Glomerular visceral epithelial cell (primary cell): ENCODE measurements around the gene REM2.

ENCODE experiments used
- DNase-seq: peaks from one replicate; pipeline ENCODE4 v3.0.0-alpha.2; 2016; ENCODE audit errors: extremely low spot score

Gene REM2

DNA sequence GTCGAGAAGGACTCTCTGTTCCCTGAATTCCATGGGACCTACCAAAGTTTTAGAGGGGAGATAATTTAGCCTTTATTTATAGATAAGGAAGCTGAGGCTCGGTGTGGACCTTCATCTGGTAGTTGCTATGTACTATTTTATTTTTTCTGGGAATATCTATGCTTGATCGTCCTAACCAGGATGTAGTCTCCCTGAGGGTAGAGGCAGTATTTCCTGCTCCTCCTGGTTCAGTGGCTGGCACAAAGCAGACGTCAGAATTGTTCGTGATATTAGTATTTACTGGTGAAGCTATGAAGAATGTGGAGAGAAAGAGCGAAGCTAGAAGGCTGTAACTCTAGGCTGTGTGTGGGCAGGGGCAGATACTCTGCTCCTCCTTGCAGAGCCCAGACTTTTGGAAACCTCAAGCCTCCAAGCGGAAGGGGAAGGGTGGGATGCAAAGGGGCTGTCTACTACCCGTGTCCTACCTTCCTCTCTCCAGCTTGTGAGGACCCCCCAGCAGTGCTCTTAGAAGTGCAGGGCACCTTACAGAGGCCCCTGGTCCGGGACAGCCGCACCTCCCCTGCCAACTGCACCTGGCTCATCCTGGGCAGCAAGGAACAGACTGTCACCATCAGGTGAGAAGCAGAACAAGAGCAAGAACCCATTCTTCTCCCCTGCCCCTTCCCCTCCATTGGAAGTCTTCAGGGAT is 10.0 kb upstream of the REM2 start:
- DNase-seq: no peak

DNA sequence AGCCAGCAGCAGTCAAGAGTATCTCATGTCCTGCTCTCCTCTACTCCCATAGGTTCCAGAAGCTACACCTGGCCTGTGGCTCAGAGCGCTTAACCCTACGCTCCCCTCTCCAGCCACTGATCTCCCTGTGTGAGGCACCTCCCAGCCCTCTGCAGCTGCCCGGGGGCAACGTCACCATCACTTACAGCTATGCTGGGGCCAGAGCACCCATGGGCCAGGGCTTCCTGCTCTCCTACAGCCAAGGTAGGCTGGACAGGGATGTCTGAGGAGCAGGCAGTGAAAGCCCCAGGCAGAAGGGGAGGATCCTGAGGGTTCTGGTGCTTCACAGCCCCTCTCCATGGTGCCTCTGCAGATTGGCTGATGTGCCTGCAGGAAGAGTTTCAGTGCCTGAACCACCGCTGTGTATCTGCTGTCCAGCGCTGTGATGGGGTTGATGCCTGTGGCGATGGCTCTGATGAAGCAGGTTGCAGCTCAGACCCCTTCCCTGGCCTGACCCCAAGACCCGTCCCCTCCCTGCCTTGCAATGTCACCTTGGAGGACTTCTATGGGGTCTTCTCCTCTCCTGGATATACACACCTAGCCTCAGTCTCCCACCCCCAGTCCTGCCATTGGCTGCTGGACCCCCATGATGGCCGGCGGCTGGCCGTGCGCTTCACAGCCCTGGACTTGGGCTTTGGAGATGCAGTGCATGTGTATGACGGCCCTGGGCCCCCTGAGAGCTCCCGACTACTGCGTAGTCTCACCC is 7.8 kb upstream of the REM2 start:
- DNase-seq: no peak

DNA sequence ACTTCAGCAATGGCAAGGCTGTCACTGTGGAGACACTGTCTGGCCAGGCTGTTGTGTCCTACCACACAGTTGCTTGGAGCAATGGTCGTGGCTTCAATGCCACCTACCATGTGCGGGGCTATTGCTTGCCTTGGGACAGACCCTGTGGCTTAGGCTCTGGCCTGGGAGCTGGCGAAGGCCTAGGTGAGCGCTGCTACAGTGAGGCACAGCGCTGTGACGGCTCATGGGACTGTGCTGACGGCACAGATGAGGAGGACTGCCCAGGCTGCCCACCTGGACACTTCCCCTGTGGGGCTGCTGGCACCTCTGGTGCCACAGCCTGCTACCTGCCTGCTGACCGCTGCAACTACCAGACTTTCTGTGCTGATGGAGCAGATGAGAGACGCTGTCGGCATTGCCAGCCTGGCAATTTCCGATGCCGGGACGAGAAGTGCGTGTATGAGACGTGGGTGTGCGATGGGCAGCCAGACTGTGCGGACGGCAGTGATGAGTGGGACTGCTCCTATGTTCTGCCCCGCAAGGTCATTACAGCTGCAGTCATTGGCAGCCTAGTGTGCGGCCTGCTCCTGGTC is 7.2 kb upstream of the REM2 start:
- DNase-seq: no peak

DNA sequence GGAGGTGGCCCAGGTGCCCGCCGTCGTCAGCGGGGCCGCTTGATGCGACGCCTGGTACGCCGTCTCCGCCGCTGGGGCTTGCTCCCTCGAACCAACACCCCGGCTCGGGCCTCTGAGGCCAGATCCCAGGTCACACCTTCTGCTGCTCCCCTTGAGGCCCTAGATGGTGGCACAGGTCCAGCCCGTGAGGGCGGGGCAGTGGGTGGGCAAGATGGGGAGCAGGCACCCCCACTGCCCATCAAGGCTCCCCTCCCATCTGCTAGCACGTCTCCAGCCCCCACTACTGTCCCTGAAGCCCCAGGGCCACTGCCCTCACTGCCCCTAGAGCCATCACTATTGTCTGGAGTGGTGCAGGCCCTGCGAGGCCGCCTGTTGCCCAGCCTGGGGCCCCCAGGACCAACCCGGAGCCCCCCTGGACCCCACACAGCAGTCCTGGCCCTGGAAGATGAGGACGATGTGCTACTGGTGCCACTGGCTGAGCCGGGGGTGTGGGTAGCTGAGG is 6.0 kb upstream of the REM2 start:
- DNase-seq: no peak

DNA sequence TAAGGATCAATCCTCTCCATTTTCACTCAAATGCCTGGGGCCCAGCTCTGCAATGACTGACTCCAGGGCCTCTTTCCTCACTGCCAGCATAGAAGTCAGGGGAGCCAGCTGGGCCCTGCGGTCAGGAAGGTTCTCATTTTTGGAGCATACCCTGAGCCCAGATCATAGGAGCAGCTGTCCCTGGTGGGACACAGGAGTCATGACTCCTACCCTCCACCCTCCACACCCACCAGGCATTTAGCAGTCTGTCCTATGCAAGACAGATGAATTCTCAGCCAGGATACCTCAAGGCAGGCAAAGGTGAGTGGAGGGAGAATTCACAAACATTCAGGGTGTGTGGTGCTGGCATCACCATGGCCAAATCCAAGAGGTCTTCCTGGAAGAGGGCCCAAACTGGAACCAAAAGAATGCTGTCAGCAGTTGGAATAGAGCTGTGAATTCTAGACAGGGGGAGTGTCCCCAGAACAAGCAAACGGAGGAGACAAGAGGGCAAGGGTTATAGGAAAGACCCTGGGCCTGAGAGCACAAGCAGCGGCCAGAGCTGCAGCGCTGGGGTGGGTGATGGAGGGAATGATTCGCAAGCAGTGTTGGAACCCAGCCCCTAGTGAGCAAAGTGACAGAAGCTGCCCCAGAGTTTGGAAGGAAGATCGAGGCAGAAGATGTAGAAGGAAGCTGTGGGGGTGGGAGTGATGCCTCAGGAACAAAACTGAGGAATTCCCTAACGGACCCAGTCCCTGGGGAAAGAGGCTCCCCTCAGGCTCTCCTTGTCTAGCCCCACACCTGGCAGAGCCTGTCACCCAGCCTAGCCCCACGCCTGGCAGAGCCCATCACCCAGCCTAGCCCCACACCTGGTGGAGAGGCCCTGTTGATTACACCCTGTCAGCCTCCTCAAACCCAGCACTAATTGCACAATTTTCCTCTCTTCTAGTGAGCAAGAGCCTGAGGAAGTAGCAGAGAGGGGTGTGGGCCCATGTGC is 4.5 kb upstream of the REM2 start:
- DNase-seq: no peak

DNA sequence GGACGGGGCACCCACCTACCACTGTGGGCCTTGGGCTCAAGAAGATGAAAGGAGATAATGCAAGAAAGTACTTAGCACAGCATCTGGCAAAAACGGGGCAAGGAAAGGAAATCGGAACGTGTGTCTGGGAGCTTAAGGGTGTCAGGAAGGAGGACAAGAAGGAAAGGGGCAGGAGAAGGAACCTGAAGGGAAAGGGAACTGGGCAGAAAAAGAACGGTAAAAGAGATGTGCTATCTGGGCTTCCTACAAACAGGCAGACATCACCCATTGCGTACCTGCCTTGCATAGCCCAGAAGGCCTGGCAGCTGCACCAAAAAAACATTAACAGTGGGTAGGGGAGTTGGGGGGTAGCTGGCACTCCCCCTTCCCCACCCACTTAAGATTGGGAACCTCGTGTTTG is 958 bp upstream of the REM2 start:
- DNase-seq: no peak

DNA sequence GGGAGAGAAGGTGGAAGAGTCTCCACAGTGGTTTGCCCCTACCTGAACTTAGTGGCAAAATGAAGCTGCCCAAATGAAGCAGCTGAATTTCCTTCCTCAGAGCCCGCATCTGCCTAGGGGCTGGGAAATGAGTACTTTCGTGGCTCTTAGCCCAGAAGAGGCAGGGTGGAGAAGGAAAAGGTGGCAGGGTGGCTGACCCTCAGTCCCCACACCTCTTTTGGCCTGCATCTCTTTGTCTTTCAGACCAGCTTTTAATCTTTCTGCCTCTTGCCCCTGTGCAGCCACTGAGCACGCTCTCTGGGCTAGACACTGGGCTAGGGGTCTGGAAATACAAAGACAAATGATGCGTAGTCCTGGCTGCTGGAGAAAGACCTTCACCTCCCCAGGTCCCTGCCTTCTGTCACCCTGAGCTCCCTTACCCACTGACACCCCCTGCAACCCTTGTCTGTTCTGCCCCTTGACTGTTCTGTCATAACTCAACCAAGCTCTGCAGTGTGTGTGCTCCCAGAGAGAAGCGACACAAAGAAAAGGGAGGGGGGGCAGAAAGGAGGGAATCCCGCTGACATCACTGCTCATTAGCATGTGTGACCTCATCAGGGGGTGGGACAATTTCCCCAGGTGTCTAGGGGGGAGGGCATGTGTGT is 371 bp upstream of the REM2 start:
- peak; percentile 56 for DNase-seq

DNA sequence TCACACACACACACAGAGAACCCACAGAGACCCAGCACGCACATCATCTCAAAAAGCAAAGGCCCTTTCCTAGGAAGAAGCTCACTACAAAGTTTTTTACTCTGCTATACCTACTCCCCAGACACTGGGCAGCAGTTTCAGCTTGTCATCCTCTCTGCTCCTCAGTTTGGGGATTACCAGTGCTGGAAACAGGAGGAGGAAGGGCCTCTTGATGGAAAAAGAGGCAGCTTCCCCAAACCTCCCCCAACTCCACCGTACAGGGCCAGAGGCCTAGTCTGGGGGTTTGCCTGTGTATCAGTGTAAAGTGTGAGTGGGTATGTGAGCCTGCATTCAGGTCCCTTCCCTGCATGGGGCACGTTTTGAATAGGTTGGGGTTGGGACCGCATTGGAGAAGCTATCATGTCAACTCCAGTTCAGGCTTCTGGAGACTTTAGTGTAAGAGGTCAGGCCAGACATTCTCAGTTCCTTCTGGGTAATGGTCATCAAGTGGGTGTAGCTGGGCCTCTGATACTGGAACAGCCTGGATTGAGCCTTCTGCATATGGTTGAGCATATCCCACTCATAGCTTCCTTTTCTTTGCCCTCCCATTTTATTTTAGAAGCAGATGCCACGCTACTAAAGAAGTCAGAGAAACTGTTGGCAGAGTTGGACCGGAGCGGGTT is 1.2 kb downstream of the REM2 start:
- no peak for DNase-seq

DNA sequence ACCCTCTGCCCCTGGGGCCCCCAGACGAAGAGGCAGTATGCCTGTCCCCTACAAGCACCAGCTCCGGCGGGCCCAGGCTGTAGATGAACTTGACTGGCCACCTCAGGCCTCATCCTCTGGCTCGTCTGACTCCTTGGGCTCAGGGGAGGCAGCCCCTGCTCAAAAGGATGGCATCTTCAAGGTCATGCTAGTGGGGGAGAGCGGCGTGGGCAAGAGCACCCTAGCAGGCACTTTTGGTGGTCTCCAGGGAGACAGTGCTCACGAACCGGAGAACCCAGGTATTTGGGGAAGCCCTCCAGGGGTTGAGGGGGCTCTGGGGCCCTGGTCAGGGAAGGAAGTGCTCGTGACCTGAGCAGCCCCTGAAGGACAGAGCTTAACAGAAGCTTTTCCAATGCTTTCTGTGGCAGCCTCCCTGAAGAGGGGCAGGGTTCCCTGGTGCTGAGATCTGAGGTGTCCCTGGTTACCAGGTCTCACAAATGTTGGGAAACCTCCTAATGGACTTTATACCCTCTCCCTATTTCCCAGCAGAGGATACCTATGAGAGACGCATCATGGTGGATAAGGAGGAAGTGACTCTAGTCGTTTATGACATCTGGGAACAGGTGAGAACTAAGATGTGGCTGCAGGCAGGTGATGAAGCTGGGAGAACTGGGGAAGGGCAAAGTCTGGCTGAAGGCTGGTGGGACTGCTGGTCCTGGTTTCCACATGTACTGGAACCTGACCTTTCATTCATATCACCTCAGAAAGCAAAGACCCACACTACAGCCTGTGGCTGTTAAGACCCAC is 1.9 kb downstream of the REM2 start:
- no peak for DNase-seq

DNA sequence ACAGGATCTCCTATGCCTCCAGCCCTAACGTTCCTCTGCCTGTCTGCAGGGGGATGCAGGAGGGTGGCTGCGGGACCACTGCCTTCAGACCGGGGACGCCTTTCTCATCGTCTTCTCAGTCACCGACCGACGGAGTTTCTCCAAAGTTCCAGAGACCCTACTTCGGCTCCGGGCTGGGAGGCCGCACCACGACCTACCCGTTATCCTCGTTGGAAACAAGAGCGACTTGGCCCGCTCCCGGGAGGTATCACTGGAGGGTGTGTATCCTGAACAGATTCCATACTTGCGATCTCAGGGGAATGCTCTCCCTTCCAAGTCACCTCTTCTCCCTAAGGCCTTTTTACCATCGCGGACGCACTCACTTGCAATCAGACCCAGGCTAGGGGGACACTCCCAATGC is 3.0 kb downstream of the REM2 start:
- DNase-seq: no peak

DNA sequence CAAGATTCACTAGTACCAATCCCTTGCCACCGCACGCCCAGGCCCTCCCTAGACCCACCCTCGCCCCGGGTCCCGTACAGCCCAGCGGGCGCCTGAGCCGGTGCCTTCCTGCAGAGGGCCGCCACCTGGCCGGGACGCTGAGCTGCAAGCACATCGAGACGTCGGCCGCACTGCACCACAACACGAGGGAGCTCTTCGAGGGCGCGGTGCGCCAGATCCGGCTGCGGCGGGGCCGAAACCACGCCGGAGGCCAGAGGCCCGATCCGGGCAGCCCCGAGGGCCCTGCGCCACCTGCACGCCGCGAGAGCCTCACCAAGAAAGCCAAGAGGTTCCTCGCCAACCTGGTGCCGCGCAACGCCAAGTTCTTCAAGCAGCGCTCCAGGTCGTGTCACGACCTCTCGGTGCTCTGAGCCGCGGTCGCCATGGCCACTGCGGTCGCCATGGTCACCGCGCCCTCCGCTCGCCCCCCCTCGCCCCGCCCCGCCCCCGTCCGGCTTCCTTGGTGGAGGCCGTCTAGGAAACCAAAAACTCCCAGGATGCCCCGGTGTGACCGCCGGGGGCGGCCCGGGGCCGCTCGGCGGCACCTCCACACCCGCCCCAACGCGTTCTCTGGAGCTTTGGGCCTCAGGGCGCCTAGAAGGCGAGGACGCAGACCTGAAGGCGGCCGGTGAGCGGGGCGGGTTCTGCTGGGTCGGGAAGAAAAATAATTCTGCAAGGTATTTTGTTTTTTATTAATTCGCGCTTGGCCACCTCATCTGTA is 3.7 kb downstream of the REM2 start:
- peak; percentile 70 for DNase-seq

DNA sequence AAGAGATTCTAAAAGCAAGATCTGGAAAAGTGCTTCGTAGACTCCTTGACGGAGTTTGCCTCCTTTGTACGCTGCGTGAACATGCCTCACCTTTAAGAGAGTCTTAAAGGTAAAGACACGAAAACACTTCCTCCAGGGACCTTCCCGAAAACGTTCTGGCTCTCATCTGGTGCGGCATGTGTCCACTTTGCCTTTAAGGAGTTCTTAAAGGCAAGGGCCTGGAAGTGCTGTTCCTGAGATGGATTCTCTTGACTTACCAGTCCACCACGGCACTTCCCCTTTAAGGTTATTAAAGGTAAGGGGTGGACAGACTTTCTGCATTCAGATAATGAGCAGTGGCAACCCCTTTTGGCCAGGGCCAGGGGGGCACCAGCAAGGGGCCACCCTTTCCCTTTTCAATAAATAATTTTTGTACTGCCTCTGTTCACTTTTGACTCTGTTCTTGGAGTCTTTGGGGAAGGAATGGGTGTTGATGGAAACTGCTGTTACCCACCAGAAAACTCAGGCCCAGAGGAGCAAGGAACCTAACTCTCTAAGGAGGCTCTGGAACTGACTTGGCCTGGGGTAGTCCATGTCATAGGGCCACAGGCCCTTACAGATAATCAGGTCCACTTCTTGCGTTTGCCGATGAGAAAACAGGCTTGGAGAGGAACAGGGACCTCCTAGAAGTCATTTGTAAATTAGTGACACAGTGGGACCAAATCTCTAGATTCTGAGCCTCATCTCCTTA is 4.4 kb downstream of the REM2 start:
- DNase-seq: peak; percentile 90

DNA sequence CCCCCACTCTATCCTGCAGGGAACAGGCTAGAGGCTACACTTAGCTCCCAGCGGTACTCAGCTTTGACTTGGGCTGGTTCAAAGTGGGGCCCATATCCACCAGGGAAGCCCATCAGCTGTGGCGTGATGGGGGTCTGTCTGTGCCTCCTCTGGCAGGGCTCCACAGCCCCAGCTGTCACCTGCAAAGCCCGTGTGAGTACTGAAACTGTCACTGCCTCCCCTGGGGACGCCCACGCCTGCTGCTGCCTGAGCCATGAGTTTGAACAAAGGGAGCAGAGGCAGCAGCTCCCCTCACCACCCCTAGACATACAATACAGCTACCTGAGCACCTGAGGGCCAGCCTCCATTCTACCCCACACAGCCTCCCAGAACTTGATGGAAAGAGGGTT is 5.0 kb downstream of the REM2 start:
- no peak for DNase-seq

DNA sequence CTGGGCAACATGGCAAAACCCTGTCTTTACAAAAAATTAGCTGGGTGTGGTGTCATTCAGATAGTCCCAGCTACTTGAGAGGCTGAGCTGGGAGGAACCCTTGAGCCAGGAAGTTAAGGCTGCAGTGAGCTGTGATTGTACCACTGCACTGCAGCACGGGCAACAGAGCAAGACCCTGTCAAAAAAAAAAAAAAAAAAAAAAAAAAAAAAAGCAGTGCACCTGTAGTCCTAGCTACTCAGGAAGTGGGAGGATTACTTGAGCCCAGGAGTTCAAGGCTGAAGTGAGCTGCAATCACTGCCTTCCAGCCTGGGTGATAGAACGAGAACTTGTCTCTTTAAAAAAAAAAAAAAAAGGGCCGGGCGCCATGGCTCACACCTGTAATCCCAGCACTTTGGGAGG is 5.6 kb downstream of the REM2 start:
- DNase-seq: no peak

DNA sequence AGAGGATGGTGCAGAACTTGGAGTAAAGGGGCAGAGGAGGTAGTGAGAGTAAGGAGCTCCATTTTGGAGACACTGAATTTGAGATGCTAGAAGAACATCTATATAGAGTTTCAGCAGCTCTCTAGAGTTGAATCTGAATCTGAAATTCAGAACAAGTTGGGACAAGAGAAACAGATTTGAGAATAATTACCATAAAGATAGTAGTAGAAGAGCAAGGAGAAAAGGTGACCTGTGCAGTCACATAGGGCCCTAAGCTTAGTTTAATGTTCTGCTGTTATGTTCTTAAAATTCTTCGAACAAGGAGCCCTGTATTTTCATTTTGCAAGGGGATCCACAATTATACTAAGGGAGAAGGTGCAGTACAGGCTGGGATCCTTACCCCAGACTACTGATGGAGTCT is 7.4 kb downstream of the REM2 start:
- no peak for DNase-seq

DNA sequence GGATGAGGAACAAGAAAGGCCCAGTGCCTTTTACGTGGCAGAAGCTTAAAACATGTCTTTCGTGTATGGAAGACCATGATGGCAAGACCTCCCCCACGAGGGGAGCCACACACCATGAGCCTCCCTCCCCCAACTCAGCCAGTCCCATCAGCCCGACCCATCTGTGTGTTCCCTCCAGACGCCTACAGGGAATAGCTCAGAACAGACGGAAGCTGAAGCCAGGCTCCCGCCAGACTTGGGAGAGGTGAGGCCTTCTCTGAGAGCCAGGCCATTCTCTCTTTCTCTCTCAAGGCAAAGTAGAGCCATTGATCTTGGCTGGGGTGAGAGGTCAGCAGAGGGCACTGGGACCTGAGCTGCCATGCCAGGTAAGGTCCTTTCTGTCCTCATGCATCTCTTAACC is 9.5 kb downstream of the REM2 start:
- DNase-seq: no peak

DNA sequence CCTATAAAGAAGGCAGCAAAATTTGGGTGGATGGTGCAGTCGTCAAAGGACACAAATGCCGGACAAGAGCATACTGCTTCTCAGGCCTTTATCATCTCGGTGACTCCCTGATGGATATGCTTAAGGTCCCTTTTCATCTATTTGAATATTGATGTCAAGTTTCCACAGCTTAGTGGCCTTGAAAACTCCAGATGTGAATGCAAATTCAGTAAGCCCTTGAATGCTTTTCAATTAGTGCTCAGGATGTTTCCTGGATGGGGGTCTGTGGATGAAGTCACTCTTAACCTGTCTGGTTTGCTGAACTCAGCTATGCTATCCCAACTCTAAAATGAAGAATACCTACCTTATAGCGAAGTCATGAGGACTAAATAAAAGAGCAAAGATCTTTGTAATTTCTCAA is 10.7 kb downstream of the REM2 start:
- DNase-seq: no peak

DNA sequence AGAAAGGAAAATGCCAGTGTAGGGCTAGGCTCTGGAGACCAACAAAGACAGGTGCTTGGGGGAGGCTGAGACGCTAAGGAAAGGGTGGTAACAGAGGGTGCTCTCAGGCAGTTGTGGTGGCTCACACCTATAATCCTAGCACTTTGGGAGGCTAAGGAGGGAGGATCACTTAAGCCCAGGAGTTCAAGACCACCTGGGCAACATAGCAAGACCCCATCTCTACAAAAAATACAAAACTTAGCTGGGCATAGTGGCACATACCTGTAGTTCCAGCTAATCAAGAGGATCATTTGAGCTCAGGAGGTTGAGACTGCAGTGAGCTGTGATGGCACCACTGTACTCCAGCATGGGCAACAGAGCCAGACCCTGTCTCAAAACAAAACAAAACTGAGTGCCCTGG is 12.4 kb downstream of the REM2 start:
- no peak for DNase-seq

DNA sequence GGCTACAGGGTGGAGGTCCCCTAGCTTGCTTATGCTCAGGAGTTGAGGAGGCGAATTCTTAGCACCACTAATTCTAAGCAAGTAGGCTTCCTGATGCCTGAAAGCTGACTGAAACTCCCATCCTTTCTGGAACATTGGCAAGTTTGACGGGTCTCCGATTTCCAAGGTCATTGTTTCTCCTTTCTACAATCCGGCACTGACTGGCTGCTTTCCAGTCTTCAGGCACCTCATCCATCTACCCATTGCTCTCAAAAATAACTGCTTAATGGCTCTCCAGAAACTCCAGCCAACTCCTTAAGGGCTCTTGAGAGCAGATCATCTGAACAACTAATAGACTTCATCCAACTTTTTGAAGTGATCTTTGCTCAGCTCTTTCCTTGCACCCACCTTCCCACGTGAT is 13.3 kb downstream of the REM2 start:
- DNase-seq: no peak
